Measurements from ENCODE around the gene TNS4.

GRCh38 chr17:40468560-40468959 is 32.9 kb downstream of the TNS4 start:
- TF ChIP-seq, protein P1, sequence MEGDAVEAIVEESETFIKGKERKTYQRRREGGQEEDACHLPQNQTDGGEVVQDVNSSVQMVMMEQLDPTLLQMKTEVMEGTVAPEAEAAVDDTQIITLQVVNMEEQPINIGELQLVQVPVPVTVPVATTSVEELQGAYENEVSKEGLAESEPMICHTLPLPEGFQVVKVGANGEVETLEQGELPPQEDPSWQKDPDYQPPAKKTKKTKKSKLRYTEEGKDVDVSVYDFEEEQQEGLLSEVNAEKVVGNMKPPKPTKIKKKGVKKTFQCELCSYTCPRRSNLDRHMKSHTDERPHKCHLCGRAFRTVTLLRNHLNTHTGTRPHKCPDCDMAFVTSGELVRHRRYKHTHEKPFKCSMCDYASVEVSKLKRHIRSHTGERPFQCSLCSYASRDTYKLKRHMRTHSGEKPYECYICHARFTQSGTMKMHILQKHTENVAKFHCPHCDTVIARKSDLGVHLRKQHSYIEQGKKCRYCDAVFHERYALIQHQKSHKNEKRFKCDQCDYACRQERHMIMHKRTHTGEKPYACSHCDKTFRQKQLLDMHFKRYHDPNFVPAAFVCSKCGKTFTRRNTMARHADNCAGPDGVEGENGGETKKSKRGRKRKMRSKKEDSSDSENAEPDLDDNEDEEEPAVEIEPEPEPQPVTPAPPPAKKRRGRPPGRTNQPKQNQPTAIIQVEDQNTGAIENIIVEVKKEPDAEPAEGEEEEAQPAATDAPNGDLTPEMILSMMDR (IDR thresholded peaks at IDR 0.05): no peak
- TF ChIP-seq POLR2A (IDR thresholded peaks at IDR 0.05): no peak

All from suprapubic skin (tissue), 3 donors.